Parathyroid adenoma (tissue), 2 donors: ENCODE results near the gene NBAS.

Experiments used
- H2AFZ ChIP-seq: fragments of 300-600 bp; sonication (generic); one replicate; pipeline ENCODE4 v1.7.0; 2017; ENCODE audit warnings: antibody characterized with exemption, mild to moderate bottlenecking
- H3K27ac ChIP-seq: fragments of 300-600 bp; sonication (generic); one replicate; pipeline ENCODE4 v1.7.0; 2017
- H3K27me3 ChIP-seq: fragments of 300-600 bp; sonication (generic); one replicate; pipeline ENCODE4 v1.7.0; 2017; ENCODE audit warnings: low read length; ENCODE audit not compliant: control insufficient read depth, insufficient read depth
- H3K36me3 ChIP-seq: fragments of 300-600 bp; sonication (generic); one replicate; pipeline ENCODE4 v1.7.0; 2017; ENCODE audit warnings: low read length; ENCODE audit not compliant: control insufficient read depth, insufficient read depth
- H3K4me1 ChIP-seq: fragments of 300-600 bp; sonication (generic); one replicate; pipeline ENCODE4 v1.7.0; 2017; ENCODE audit warnings: control low read depth
- H3K4me2 ChIP-seq: fragments of 300-600 bp; sonication (generic); one replicate; pipeline ENCODE4 v1.7.0; 2017; ENCODE audit warnings: low read length
- H3K4me3 ChIP-seq: fragments of 300-600 bp; sonication (generic); one replicate; pipeline ENCODE4 v1.7.0; 2017; ENCODE audit warnings: low read depth, low read length
- H3K79me2 ChIP-seq: fragments of 300-600 bp; sonication (generic); one replicate; pipeline ENCODE4 v1.7.0; 2017; ENCODE audit warnings: control low read depth
- H3K9ac ChIP-seq: fragments of 300-600 bp; sonication (generic); one replicate; pipeline ENCODE4 v1.7.0; 2017; ENCODE audit warnings: mild to moderate bottlenecking
- H3K9me3 ChIP-seq: fragments of 300-600 bp; sonication (generic); one replicate; pipeline ENCODE4 v1.7.0; 2017; ENCODE audit warnings: low read length; ENCODE audit not compliant: control insufficient read depth
- TF ChIP-seq, protein P1 (sequence below): fragments of 300-600 bp; sonication (generic); IDR thresholded peaks from one replicate; pipeline ENCODE4 v1.7.0; 2017; ENCODE audit warnings: antibody characterized with exemption, mild to moderate bottlenecking
- donor health status: primary hyperparathyroidism.

NBAS gene

DNA sequence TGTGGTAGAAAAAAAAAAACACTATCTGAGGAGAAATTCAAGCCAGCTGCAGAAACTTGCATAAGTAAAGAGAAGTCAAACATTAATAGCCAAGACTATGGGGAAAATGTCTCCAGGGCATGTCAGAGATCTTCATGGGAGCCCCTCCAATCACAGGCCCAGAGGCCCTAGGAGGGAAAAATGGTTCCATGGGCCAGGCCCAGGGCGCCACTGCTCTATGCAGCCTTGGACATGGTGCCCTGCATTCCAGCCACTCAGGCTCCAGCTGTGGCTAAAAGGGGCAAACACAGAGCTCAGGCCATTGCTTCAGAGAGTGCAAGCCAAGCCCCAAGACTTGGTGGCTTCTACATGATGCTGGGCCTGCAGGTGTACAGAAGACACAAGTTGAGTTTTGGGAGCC is 354.7 kb downstream of the NBAS start:
- H3K36me3 ChIP-seq: no peaks in the 10 kb centered on the region
- no peak overlapping the region for H3K4me2 ChIP-seq
- no peak overlapping the region for H3K9ac ChIP-seq

DNA sequence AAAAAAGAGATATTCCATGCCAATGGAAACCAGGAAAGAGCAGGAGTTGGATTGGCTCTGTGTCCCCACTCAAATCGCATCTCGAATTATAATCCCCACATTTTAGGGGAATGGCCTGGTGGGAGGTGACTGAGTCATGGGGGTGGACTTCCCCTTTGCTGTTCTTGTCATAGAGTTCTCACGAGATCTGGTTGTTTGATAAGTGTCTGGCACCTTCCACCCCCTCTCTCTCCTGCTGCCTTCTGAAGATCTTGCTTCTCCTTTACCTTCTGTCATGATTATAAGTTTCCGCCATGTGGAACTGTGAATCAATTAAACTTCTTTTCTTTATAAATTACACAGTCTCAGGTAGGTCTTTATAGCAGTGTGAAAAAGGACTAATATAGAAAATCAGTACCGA is 355.6 kb downstream of the NBAS start:
- Histone ChIP-seq H3K4me1 (no peaks in the 10 kb centered on the region), H2AFZ (no peak overlapping the region), H3K27ac (no peak overlapping the region), H3K9ac (no peak overlapping the region), H3K36me3 (no peaks in the 10 kb centered on the region), H3K9me3 (no peaks in the 10 kb centered on the region), H3K27me3 (no peaks in the 10 kb centered on the region), H3K79me2 (no peaks in the 10 kb centered on the region), H3K4me3 (no peak overlapping the region), H3K4me2 (no peak overlapping the region)
- TF ChIP-seq, protein P1, sequence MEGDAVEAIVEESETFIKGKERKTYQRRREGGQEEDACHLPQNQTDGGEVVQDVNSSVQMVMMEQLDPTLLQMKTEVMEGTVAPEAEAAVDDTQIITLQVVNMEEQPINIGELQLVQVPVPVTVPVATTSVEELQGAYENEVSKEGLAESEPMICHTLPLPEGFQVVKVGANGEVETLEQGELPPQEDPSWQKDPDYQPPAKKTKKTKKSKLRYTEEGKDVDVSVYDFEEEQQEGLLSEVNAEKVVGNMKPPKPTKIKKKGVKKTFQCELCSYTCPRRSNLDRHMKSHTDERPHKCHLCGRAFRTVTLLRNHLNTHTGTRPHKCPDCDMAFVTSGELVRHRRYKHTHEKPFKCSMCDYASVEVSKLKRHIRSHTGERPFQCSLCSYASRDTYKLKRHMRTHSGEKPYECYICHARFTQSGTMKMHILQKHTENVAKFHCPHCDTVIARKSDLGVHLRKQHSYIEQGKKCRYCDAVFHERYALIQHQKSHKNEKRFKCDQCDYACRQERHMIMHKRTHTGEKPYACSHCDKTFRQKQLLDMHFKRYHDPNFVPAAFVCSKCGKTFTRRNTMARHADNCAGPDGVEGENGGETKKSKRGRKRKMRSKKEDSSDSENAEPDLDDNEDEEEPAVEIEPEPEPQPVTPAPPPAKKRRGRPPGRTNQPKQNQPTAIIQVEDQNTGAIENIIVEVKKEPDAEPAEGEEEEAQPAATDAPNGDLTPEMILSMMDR: no peak

More for the DNA sequence above, 354.7 kb downstream of the NBAS start:
- Histone ChIP-seq H3K4me3 (no peak overlapping the region), H3K27me3 (no peaks in the 10 kb centered on the region), H3K27ac (no peak overlapping the region), H3K4me1 (no peaks in the 10 kb centered on the region), H3K9me3 (no peaks in the 10 kb centered on the region), H2AFZ (no peak overlapping the region), H3K79me2 (no peaks in the 10 kb centered on the region)
- TF ChIP-seq, protein P1: no peak

DNA sequence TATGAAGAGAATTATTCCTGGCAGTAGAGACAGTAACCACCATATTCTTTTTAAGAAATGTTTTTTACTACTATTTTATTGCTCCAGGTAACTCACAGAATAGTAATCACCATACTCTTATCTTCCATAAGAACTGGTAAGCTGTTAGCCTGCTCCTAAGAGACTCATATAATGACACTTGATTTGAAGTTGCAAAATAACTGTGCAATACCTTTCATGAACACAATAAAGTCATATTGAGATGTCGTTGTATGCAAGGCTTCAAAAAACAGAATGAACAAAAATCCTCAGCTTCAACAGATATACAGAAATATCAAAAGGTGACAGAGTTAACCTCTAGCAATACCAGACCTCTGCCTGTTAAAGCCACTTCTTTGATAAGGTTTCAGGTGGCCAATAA is 360.1 kb downstream of the NBAS start:
- no peak overlapping the region for H3K27ac ChIP-seq
- TF ChIP-seq, protein P1: no peak
- no peaks in the 10 kb centered on the region for H3K79me2 ChIP-seq
- no peak overlapping the region for H3K4me2 ChIP-seq
- H3K4me3 ChIP-seq: no peak overlapping the region
- no peaks in the 10 kb centered on the region for H3K9me3 ChIP-seq
- no peak overlapping the region for H2AFZ ChIP-seq
- H3K4me1 ChIP-seq: no peaks in the 10 kb centered on the region
- no peaks in the 10 kb centered on the region for H3K27me3 ChIP-seq
- H3K36me3 ChIP-seq: no peaks in the 10 kb centered on the region
- H3K9ac ChIP-seq: no peak overlapping the region

DNA sequence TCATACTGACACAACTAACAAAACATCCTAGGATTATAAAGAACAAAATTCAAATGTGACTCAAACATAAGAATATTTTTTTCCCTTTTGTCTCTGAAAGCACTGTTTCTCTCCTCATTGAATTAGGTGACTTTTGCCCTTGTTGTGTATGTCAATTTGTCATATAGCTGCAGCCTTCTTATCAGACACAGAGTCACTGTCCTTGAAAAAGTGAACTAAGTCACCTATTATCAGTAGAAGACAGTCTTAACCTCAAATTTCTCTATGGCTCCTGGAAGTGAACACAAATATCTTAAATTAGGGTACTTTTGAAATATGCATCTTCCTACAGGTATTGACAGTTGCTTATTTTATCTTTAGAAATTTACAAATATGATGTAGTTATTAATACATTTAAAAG is 360.6 kb downstream of the NBAS start:
- Histone ChIP-seq H3K4me3 (no peak overlapping the region), H3K9me3 (no peaks in the 10 kb centered on the region), H3K36me3 (no peaks in the 10 kb centered on the region), H3K79me2 (no peaks in the 10 kb centered on the region), H3K9ac (no peak overlapping the region), H3K4me1 (no peaks in the 10 kb centered on the region), H3K4me2 (no peak overlapping the region), H3K27me3 (no peaks in the 10 kb centered on the region), H3K27ac (no peak overlapping the region), H2AFZ (no peak overlapping the region)
- TF ChIP-seq, protein P1: no peak

DNA sequence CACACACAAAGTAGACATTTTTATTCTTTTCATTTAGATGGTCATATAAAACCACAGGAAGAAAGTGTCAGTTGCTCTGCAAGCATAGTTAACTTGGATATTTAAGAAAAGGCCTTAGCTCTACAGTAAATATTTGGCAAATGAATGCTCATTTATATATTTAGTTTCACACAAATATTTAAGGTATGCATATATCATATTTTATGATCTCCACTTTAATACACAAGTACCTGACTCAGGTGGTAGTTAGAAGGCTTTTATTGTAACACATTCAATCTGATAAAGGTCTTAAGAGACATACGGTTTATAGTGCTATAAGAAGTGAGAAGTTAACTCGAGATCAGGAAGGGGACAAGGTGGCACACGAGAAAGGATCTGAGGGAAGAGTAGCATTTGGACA is 363.1 kb downstream of the NBAS start:
- no peak overlapping the region for H3K27ac ChIP-seq
- H3K9me3 ChIP-seq: no peaks in the 10 kb centered on the region
- H2AFZ ChIP-seq: no peak overlapping the region
- no peaks in the 10 kb centered on the region for H3K4me1 ChIP-seq
- TF ChIP-seq, protein P1: no peak
- H3K4me2 ChIP-seq: no peak overlapping the region
- H3K9ac ChIP-seq: no peak overlapping the region
- no peaks in the 10 kb centered on the region for H3K27me3 ChIP-seq
- H3K36me3 ChIP-seq: no peaks in the 10 kb centered on the region
- no peaks in the 10 kb centered on the region for H3K79me2 ChIP-seq
- H3K4me3 ChIP-seq: no peak overlapping the region
